Measurements from ENCODE around the gene BPI. TPM values are rescaled to one million over a fixed set of nuclear protein-coding genes. Genes with fewer than 3 reads are reported as not detected.

BPI gene
- total and polyA plus RNA-seq, 2 donors (not counting 1 experiment from before 2014, with no cell fraction given): 0.10 to 0.44 TPM

DNA sequence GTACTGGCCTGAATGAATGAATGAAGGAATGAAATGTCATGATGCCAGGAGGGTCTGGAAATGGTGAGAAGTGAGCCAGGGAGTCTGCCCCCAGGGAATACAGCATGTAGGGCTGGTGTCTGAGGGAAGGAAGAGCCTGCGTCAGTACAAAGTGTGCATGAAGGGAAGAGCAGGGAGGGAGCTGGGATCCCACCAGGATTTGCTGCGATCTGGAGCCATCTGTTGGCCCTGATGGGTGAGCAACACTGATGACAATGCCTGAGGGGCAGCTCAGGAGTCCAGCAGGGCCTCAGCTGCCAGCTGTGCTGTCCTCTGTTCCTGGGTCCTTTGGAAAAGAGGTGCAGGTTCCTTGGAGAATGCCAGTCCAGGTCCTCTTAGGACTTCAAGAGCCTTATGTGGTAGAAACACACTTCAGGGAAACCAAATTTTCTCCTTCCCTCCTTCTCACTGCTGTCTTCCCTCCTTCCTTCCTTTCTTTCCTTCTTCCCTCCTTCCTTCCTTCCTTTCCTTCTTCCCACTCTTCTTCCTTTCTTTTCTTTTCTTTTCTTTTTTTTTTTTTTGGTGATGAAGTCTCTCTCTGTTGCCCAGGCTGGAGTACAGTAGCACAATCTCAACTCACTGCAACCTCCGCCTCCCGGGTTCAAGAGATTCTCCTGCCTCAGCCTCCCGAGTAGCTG, 11.5 kb downstream of the BPI start:
- peaks cover 46% of the 10 kb centered on the region for H3K27me3 Mint-ChIP-seq
- H3K27ac ChIP-seq (ENCODE audit: low read length in 2 of 2): no peak overlapping the region
- H3K9me3 ChIP-seq (ENCODE audit: control extremely low read depth in 1 of 3, control insufficient read depth in 2 of 3, insufficient read depth in 1 of 3, low read length in 2 of 3): peaks cover 0 to 4% (median 0%) of the 10 kb centered on the region in 3 donors
- ChIA-PET POLR2A (no interaction called here), CTCF (interaction anchor here (0.9 kb wide), 2 partner anchors 258 to 324 kb away, joined by 3 to 4 read pairs; no protein-coding TSS in a partner anchor)
- DNase-seq (no peak), ATAC-seq (ENCODE audit: low read depth) (no peak)
- H3K9me3 Mint-ChIP-seq (ENCODE audit: insufficient read depth): no peaks in the 10 kb centered on the region
- no peak overlapping the region for H3K4me2 ChIP-seq (replicated peaks; ENCODE audit: low read depth, low read length, poor library complexity, severe bottlenecking)
- H3K4me3 Mint-ChIP-seq: no peak overlapping the region
- H3K27me3 ChIP-seq (replicated peaks in 1 of 4; ENCODE audit: control extremely low read depth in 1 of 4, control insufficient read depth in 3 of 4, insufficient read depth in 4 of 4, low read length in 3 of 4): peaks cover 0 to 9% (median 0%) of the 10 kb centered on the region in 4 experiments
- no peaks in the 10 kb centered on the region for H3K79me2 ChIP-seq (ENCODE audit: control insufficient read depth, insufficient read depth, low read length)
- H4K20me1 ChIP-seq (ENCODE audit: control insufficient read depth, insufficient read depth, low read length, poor library complexity, severe bottlenecking): no peaks in the 10 kb centered on the region
- no peak overlapping the region for H3K9ac ChIP-seq (ENCODE audit: low read length)
- H3K4me1 Mint-ChIP-seq: no peaks in the 10 kb centered on the region
- no peak overlapping the region for H2AFZ ChIP-seq (ENCODE audit: insufficient read depth, low read depth, low read length, poor library complexity, severe bottlenecking)
- no peaks in the 10 kb centered on the region for H3K4me1 ChIP-seq (ENCODE audit: control insufficient read depth in 2 of 2, insufficient read depth in 2 of 2, low read length in 2 of 2)
- H3K4me3 ChIP-seq (ENCODE audit: control extremely low read depth in 1 of 5, extremely low read depth in 1 of 5, insufficient read depth in 1 of 5, low read depth in 2 of 5, low read length in 4 of 5): no peak overlapping the region
- TF ChIP-seq, protein P1, sequence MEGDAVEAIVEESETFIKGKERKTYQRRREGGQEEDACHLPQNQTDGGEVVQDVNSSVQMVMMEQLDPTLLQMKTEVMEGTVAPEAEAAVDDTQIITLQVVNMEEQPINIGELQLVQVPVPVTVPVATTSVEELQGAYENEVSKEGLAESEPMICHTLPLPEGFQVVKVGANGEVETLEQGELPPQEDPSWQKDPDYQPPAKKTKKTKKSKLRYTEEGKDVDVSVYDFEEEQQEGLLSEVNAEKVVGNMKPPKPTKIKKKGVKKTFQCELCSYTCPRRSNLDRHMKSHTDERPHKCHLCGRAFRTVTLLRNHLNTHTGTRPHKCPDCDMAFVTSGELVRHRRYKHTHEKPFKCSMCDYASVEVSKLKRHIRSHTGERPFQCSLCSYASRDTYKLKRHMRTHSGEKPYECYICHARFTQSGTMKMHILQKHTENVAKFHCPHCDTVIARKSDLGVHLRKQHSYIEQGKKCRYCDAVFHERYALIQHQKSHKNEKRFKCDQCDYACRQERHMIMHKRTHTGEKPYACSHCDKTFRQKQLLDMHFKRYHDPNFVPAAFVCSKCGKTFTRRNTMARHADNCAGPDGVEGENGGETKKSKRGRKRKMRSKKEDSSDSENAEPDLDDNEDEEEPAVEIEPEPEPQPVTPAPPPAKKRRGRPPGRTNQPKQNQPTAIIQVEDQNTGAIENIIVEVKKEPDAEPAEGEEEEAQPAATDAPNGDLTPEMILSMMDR (IDR thresholded peaks at IDR 0.05): no peak
- no peak for TF ChIP-seq EZH2 (IDR thresholded peaks at IDR 0.05; ENCODE audit: borderline replicate concordance, insufficient read depth, low read depth, low read length, poor library complexity, severe bottlenecking)
- no peak overlapping the region for H3K27ac Mint-ChIP-seq
- 73% methylated on average over 2 of the region's 5 CpGs for WGBS (ENCODE audit: insufficient coverage)
- no peaks in the 10 kb centered on the region for H3K36me3 ChIP-seq (replicated peaks in 1 of 2; ENCODE audit: control extremely low read depth in 1 of 2, control insufficient read depth in 1 of 2, extremely low read depth in 1 of 2, insufficient read depth in 2 of 2, low read length in 1 of 2)
- intact Hi-C loops (cut with micrococcal nuclease): no loop called here

DNA sequence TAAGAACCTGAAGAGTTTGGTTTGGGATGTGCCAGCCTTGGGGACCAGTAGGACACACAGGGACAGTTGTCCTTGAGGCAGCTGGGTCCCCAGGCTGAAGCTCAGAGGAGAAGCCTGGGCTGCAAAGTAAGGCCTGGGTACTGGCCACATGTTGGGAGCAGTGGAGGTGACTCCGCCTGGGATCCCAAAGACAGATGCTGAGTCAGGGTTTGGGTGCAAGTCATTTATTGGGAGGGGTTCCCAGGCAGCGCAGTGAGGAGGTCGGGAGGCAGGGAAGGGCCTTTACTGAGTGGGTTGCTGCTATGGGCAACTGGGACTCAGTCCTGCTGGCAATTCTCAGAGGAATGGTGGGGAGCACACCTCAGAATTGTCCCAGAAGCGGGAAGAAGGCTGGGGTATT, 12.4 kb downstream of the BPI start:
- Mint-ChIP-seq H3K4me3 (no peak overlapping the region), H3K9me3 (ENCODE audit: insufficient read depth) (no peaks in the 10 kb centered on the region), H3K27ac (no peak overlapping the region), H3K4me1 (no peaks in the 10 kb centered on the region), H3K27me3 (peaks cover 41% of the 10 kb centered on the region)
- Histone ChIP-seq H3K4me1 (ENCODE audit: control insufficient read depth in 2 of 2, insufficient read depth in 2 of 2, low read length in 2 of 2) (no peaks in the 10 kb centered on the region), H2AFZ (ENCODE audit: insufficient read depth, low read depth, low read length, poor library complexity, severe bottlenecking) (no peak overlapping the region), H3K4me3 (ENCODE audit: control extremely low read depth in 1 of 5, extremely low read depth in 1 of 5, insufficient read depth in 1 of 5, low read depth in 2 of 5, low read length in 4 of 5) (no peak overlapping the region), H3K79me2 (ENCODE audit: control insufficient read depth, insufficient read depth, low read length) (no peaks in the 10 kb centered on the region), H3K4me2 (replicated peaks; ENCODE audit: low read depth, low read length, poor library complexity, severe bottlenecking) (no peak overlapping the region), H3K27ac (ENCODE audit: low read length in 2 of 2) (no peak overlapping the region), H3K9ac (ENCODE audit: low read length) (no peak overlapping the region), H3K9me3 (ENCODE audit: control extremely low read depth in 1 of 3, control insufficient read depth in 2 of 3, insufficient read depth in 1 of 3, low read length in 2 of 3) (peaks cover 0 to 4% (median 0%) of the 10 kb centered on the region in 3 donors), H4K20me1 (ENCODE audit: control insufficient read depth, insufficient read depth, low read length, poor library complexity, severe bottlenecking) (no peaks in the 10 kb centered on the region), H3K27me3 (replicated peaks in 1 of 4; ENCODE audit: control extremely low read depth in 1 of 4, control insufficient read depth in 3 of 4, insufficient read depth in 4 of 4, low read length in 3 of 4) (peaks cover 0 to 9% (median 0%) of the 10 kb centered on the region in 4 experiments), H3K36me3 (replicated peaks in 1 of 2; ENCODE audit: control extremely low read depth in 1 of 2, control insufficient read depth in 1 of 2, extremely low read depth in 1 of 2, insufficient read depth in 2 of 2, low read length in 1 of 2) (no peaks in the 10 kb centered on the region)
- WGBS (ENCODE audit: insufficient coverage): 88% methylated on average over 4 of the region's 4 CpGs
- TF ChIP-seq, protein P1 (IDR thresholded peaks at IDR 0.05): no peak
- no peak for TF ChIP-seq EZH2 (IDR thresholded peaks at IDR 0.05; ENCODE audit: borderline replicate concordance, insufficient read depth, low read depth, low read length, poor library complexity, severe bottlenecking)
- DNase-seq (no peak), ATAC-seq (ENCODE audit: low read depth) (no peak)
- intact Hi-C loops (cut with micrococcal nuclease): no loop called here
- ChIA-PET CTCF (interaction anchor here (0.9 kb wide), 1 partner anchor 324 kb away, joined by 4 read pairs; no protein-coding TSS in a partner anchor), POLR2A (no interaction called here)

Measured in B cell (primary cell).